Activated effector memory CD4-positive, alpha-beta T cell treated with anti-CD3 and anti-CD28 coated beads, Interleukin-2, amount 50 U/mL, for 16 hours (primary cell): ENCODE measurements around the gene FAM219B.
"Not testable (repeated sequence)": the region's sequence is repeated elsewhere in the genome, so short reads cannot be mapped to it uniquely, and the experiment has no call there.

Experiments
- DNase-seq: peaks from one replicate; pipeline ENCODE4 v3.0.0-alpha.2; 2020

FAM219B gene

GRCh38 chr15:74902295-74903075, 4.2 kb downstream of the FAM219B start:
- no peak for DNase-seq

- peak; percentile 83 for DNase-seq
These were observed 5.0 kb downstream of the FAM219B start for GRCh38 chr15:74901612-74902063.

- DNase-seq = no peak
These were observed 9.3 kb downstream of the FAM219B start for GRCh38 chr15:74897300-74897701.

- no peak for DNase-seq
These were observed 10.3 kb downstream of the FAM219B start for GRCh38 chr15:74896316-74896715.

- no peak for DNase-seq
These were observed 10.8 kb downstream of the FAM219B start for GRCh38 chr15:74895830-74896229.

- not testable (repeated sequence) for DNase-seq
These were observed 12.3 kb downstream of the FAM219B start for GRCh38 chr15:74894383-74894782.

GRCh38 chr15:74893627-74894026, 13.0 kb downstream of the FAM219B start:
- DNase-seq = no peak

- DNase-seq = no peak
These were observed 13.7 kb downstream of the FAM219B start for GRCh38 chr15:74892931-74893330.

- DNase-seq = no peak
These were observed 14.3 kb downstream of the FAM219B start for GRCh38 chr15:74892313-74892712.

GRCh38 chr15:74891469-74891868, 15.2 kb downstream of the FAM219B start:
- DNase-seq = no peak

GRCh38 chr15:74890665-74890960, 16.0 kb downstream of the FAM219B start:
- DNase-seq = no peak

- DNase-seq = peak; percentile 95
These were observed 16.6 kb downstream of the FAM219B start, which contains the start of gene MPI for GRCh38 chr15:74889883-74890664. TSS of gene MPI (plus strand) at chr15:74890042. CDS start at chr15:74890074, 32 bp downstream.

- no peak for DNase-seq
These were observed 17.2 kb downstream of the FAM219B start for GRCh38 chr15:74889390-74889882.

GRCh38 chr15:74888716-74889115, 17.9 kb downstream of the FAM219B start:
- DNase-seq = no peak

- not testable (repeated sequence) for DNase-seq
These were observed 19.0 kb downstream of the FAM219B start for GRCh38 chr15:74887537-74888193.

- DNase-seq = no peak
These were observed 21.2 kb downstream of the FAM219B start for GRCh38 chr15:74885461-74885860.

GRCh38 chr15:74884428-74885223, 22.0 kb downstream of the FAM219B start:
- DNase-seq = no peak

- DNase-seq = no peak
These were observed 24.1 kb downstream of the FAM219B start for GRCh38 chr15:74882528-74882927.

GRCh38 chr15:74878273-74878672, 28.4 kb downstream of the FAM219B start:
- no peak for DNase-seq

GRCh38 chr15:74873756-74874424, 32.8 kb downstream of the FAM219B start:
- peak; percentile 69 for DNase-seq

GRCh38 chr15:74873036-74873755, 33.5 kb downstream of the FAM219B start, which contains the start of gene SCAMP2:
TSS of gene SCAMP2 (minus strand) at chr15:74873365. CDS start at chr15:74873255, 110 bp downstream.
- DNase-seq = peak; percentile 96
